Neuron (in vitro differentiated cells): Measurements from ENCODE around the gene MAP3K9.

Experiments used
- H2AFZ ChIP-seq: one replicate; pipeline ENCODE4 v1.6.1; 2013; ENCODE audit warnings: low read depth, mild to moderate bottlenecking, inconsistent platforms, low read length, moderate library complexity
- H3K27me3 ChIP-seq: one replicate; pipeline ENCODE4 v1.6.1; 2013; ENCODE audit warnings: low read length; ENCODE audit not compliant: insufficient read depth
- H3K36me3 ChIP-seq: one replicate; pipeline ENCODE4 v1.6.1; 2013; ENCODE audit warnings: low read length; ENCODE audit not compliant: insufficient read depth
- H3K4me1 ChIP-seq: one replicate; pipeline ENCODE4 v1.6.1; 2013; ENCODE audit warnings: low read length; ENCODE audit not compliant: insufficient read depth
- H3K4me3 ChIP-seq: 2 replicates; pipeline ENCODE4 v1.5.1; 2013; ENCODE audit warnings: mild to moderate bottlenecking, low read length, moderate library complexity
- H3K9me3 ChIP-seq: one replicate; pipeline ENCODE4 v1.6.1; 2013; ENCODE audit warnings: low read length

Gene MAP3K9

GRCh38 chr14:70759398-70759797, 49.9 kb downstream of the MAP3K9 start:
- no peak overlapping the region for H2AFZ ChIP-seq
- no peak overlapping the region for H3K4me3 ChIP-seq
- H3K9me3 ChIP-seq, result no peaks in the 10 kb centered on the region
- peaks cover 6% of the 10 kb centered on the region for H3K36me3 ChIP-seq
- no peaks in the 10 kb centered on the region for H3K4me1 ChIP-seq
- H3K27me3 ChIP-seq, result no peaks in the 10 kb centered on the region

- Histone ChIP-seq H3K4me1 (no peaks in the 10 kb centered on the region), H2AFZ (no peak overlapping the region), H3K27me3 (no peaks in the 10 kb centered on the region), H3K36me3 (peaks cover 6% of the 10 kb centered on the region), H3K4me3 (no peak overlapping the region), H3K9me3 (no peaks in the 10 kb centered on the region)
These were observed 53.7 kb downstream of the MAP3K9 start for GRCh38 chr14:70755655-70756054.

GRCh38 chr14:70754991-70755390, 54.3 kb downstream of the MAP3K9 start:
- peaks cover 2% of the 10 kb centered on the region for H3K36me3 ChIP-seq

GRCh38 chr14:70753518-70753953, 55.8 kb downstream of the MAP3K9 start:
- no peaks in the 10 kb centered on the region for H3K9me3 ChIP-seq
- no peaks in the 10 kb centered on the region for H3K27me3 ChIP-seq
- H2AFZ ChIP-seq, result no peak overlapping the region
- peaks cover 7% of the 10 kb centered on the region for H3K36me3 ChIP-seq
- H3K4me3 ChIP-seq, result no peak overlapping the region
- no peaks in the 10 kb centered on the region for H3K4me1 ChIP-seq

More at GRCh38 chr14:70754991-70755390, 54.3 kb downstream of the MAP3K9 start:
- Histone ChIP-seq H3K9me3 (no peaks in the 10 kb centered on the region), H3K4me1 (no peaks in the 10 kb centered on the region), H3K27me3 (no peaks in the 10 kb centered on the region), H2AFZ (no peak overlapping the region), H3K4me3 (no peak overlapping the region)

- H3K9me3 ChIP-seq, result no peaks in the 10 kb centered on the region
- no peak overlapping the region for H3K4me3 ChIP-seq
- H2AFZ ChIP-seq, result no peak overlapping the region
- no peaks in the 10 kb centered on the region for H3K4me1 ChIP-seq
- no peaks in the 10 kb centered on the region for H3K27me3 ChIP-seq
- H3K36me3 ChIP-seq, result peaks cover 13% of the 10 kb centered on the region
These were observed 60.9 kb downstream of the MAP3K9 start for GRCh38 chr14:70748422-70748821.

GRCh38 chr14:70744641-70745040, 64.7 kb downstream of the MAP3K9 start:
- Histone ChIP-seq H2AFZ (no peak overlapping the region), H3K9me3 (no peaks in the 10 kb centered on the region), H3K36me3 (peaks cover 23% of the 10 kb centered on the region), H3K4me1 (no peaks in the 10 kb centered on the region), H3K4me3 (no peak overlapping the region), H3K27me3 (no peaks in the 10 kb centered on the region)

GRCh38 chr14:70742316-70742715, 67.0 kb downstream of the MAP3K9 start:
- no peak overlapping the region for H3K4me3 ChIP-seq
- H3K4me1 ChIP-seq, result no peaks in the 10 kb centered on the region
- no peaks in the 10 kb centered on the region for H3K27me3 ChIP-seq
- no peaks in the 10 kb centered on the region for H3K9me3 ChIP-seq
- H3K36me3 ChIP-seq, result peaks cover 23% of the 10 kb centered on the region
- H2AFZ ChIP-seq, result no peak overlapping the region

GRCh38 chr14:70741482-70741881, 67.8 kb downstream of the MAP3K9 start:
- Histone ChIP-seq H3K36me3 (peaks cover 22% of the 10 kb centered on the region), H3K4me3 (no peak overlapping the region), H2AFZ (no peak overlapping the region), H3K27me3 (no peaks in the 10 kb centered on the region), H3K4me1 (no peaks in the 10 kb centered on the region), H3K9me3 (no peaks in the 10 kb centered on the region)

GRCh38 chr14:70735043-70735442, 74.3 kb downstream of the MAP3K9 start:
- no peaks in the 10 kb centered on the region for H3K27me3 ChIP-seq
- H3K4me3 ChIP-seq, result no peak overlapping the region
- no peaks in the 10 kb centered on the region for H3K9me3 ChIP-seq
- H3K36me3 ChIP-seq, result peaks cover 23% of the 10 kb centered on the region
- no peak overlapping the region for H2AFZ ChIP-seq
- no peaks in the 10 kb centered on the region for H3K4me1 ChIP-seq

GRCh38 chr14:70731447-70732239, 77.7 kb downstream of the MAP3K9 start:
- peaks cover 10% of the 10 kb centered on the region for H3K36me3 ChIP-seq
- no peak overlapping the region for H2AFZ ChIP-seq
- H3K4me1 ChIP-seq, result no peaks in the 10 kb centered on the region
- H3K27me3 ChIP-seq, result no peaks in the 10 kb centered on the region
- H3K9me3 ChIP-seq, result no peaks in the 10 kb centered on the region
- H3K4me3 ChIP-seq, result no peak overlapping the region

GRCh38 chr14:70730393-70730792, 78.9 kb downstream of the MAP3K9 start:
- Histone ChIP-seq H3K36me3 (peaks cover 10% of the 10 kb centered on the region), H3K4me1 (no peaks in the 10 kb centered on the region), H3K27me3 (no peaks in the 10 kb centered on the region), H3K4me3 (no peak overlapping the region), H2AFZ (no peak overlapping the region), H3K9me3 (no peaks in the 10 kb centered on the region)

GRCh38 chr14:70726651-70727375, 82.5 kb downstream of the MAP3K9 start:
- no peaks in the 10 kb centered on the region for H3K4me1 ChIP-seq
- H3K36me3 ChIP-seq, result peaks cover 6% of the 10 kb centered on the region
- H3K9me3 ChIP-seq, result no peaks in the 10 kb centered on the region
- H2AFZ ChIP-seq, result no peak overlapping the region
- H3K4me3 ChIP-seq, result no peak overlapping the region
- H3K27me3 ChIP-seq, result no peaks in the 10 kb centered on the region

- no peaks in the 10 kb centered on the region for H3K9me3 ChIP-seq
- H3K4me1 ChIP-seq, result no peaks in the 10 kb centered on the region
- H3K4me3 ChIP-seq, result no peak overlapping the region
- peaks cover 2% of the 10 kb centered on the region for H3K36me3 ChIP-seq
- H2AFZ ChIP-seq, result no peak overlapping the region
- H3K27me3 ChIP-seq, result no peaks in the 10 kb centered on the region
These were observed 84.4 kb downstream of the MAP3K9 start for GRCh38 chr14:70724944-70725343.
